Endothelial cell (in vitro differentiated cells): ENCODE measurements around the gene DLGAP1. TPM values are rescaled to one million over a fixed set of nuclear protein-coding genes. Genes with fewer than 3 reads are reported as not detected.

Source experiments
- DNase-seq: peaks from one replicate; pipeline ENCODE4 v3.0.0; 2021; ENCODE audit warnings: low spot score
- H3K27ac Mint-ChIP-seq: one replicate; pipeline ENCODE4 v1.8.0; 2021; ENCODE audit warnings: mixed read lengths, inconsistent platforms; ENCODE audit not compliant: unreplicated experiment
- H3K27me3 Mint-ChIP-seq: one replicate; pipeline ENCODE4 v1.8.0; 2021; ENCODE audit warnings: mild to moderate bottlenecking, moderate library complexity, mixed read lengths, inconsistent platforms; ENCODE audit not compliant: unreplicated experiment
- H3K36me3 Mint-ChIP-seq: one replicate; pipeline ENCODE4 v1.8.0; 2021; ENCODE audit warnings: mild to moderate bottlenecking, low read depth, mixed read lengths, inconsistent platforms; ENCODE audit not compliant: unreplicated experiment
- H3K4me1 Mint-ChIP-seq: one replicate; pipeline ENCODE4 v1.8.0; 2021; ENCODE audit warnings: mild to moderate bottlenecking, mixed read lengths, inconsistent platforms; ENCODE audit not compliant: unreplicated experiment
- H3K4me3 Mint-ChIP-seq: one replicate; pipeline ENCODE4 v1.8.0; 2021; ENCODE audit warnings: mild to moderate bottlenecking, mixed read lengths, inconsistent platforms; ENCODE audit not compliant: unreplicated experiment
- H3K9me3 Mint-ChIP-seq: one replicate; pipeline ENCODE4 v1.8.0; 2021; ENCODE audit warnings: mixed read lengths, inconsistent platforms; ENCODE audit not compliant: unreplicated experiment
- total RNA-seq: library from RNA; stranded (reverse); fragmentation: NEBNext Ultra II Directional; extraction: Animal tissue kit (Norgen Biotek cat#: 25700); gene quantifications from one replicate; pipeline ENCODE4 v1.2.1, GENCODE V29; 2021; ENCODE audit not compliant: unreplicated experiment
- TF ChIP-seq, protein P1 (sequence below): fragments of 200-600 bp; sonication (generic); IDR thresholded peaks from one replicate; pipeline ENCODE4 v1.5.0; 2021; ENCODE audit warnings: antibody characterized with exemption; ENCODE audit not compliant: unreplicated experiment

Gene DLGAP1
- total RNA-seq, 1 donor from 2014 or later: 1.8 TPM

DNA sequence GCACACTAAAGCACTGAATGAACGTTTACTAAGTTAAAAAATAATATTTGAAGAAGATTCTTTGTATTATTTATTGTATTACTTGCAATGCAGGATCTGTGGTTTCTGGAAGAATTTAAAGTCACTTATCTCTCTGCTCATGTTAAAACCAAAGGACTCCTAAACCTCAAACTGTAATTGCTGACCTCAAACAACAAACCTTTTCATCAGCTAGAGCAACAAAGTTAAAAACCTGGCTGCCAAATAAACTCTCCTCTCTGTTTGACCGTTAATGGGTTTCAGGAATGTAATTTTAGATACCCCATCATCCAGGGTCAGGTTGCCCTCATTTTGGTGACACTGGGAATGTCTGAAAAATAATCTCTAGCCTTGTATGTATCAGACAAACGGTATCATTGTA lies 766.0 kb downstream of the DLGAP1 start:
- DNase-seq: no peak

DNA sequence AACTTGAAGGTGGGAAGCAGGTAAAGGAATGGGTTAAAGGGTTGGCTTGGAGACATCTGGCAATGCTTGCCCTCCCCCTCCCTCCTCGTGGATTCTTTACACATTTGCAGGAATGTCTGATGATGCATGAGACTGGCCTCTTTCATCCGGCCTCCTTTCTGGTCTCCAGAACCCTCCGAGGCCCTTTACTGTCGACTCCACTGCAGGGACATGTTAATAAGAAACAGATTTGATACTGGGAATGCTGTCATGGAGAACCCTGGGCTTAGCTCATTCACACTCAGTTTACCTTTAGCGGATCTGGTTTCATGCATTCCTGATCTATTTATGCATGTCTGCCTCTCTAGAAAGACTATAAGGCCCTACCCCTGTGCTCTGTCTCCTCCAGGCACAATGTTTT lies 766.4 kb downstream of the DLGAP1 start:
- Mint-ChIP-seq H3K4me3 (no peak overlapping the region), H3K36me3 (no peaks in the 10 kb centered on the region), H3K4me1 (no peaks in the 10 kb centered on the region), H3K27me3 (peaks cover 1% of the 10 kb centered on the region), H3K27ac (no peak overlapping the region), H3K9me3 (no peaks in the 10 kb centered on the region)
- TF ChIP-seq, protein P1, sequence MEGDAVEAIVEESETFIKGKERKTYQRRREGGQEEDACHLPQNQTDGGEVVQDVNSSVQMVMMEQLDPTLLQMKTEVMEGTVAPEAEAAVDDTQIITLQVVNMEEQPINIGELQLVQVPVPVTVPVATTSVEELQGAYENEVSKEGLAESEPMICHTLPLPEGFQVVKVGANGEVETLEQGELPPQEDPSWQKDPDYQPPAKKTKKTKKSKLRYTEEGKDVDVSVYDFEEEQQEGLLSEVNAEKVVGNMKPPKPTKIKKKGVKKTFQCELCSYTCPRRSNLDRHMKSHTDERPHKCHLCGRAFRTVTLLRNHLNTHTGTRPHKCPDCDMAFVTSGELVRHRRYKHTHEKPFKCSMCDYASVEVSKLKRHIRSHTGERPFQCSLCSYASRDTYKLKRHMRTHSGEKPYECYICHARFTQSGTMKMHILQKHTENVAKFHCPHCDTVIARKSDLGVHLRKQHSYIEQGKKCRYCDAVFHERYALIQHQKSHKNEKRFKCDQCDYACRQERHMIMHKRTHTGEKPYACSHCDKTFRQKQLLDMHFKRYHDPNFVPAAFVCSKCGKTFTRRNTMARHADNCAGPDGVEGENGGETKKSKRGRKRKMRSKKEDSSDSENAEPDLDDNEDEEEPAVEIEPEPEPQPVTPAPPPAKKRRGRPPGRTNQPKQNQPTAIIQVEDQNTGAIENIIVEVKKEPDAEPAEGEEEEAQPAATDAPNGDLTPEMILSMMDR: no peak
- no peak for DNase-seq

More for the DNA sequence above, 766.0 kb downstream of the DLGAP1 start:
- H3K27me3 Mint-ChIP-seq: peaks cover 1% of the 10 kb centered on the region
- H3K4me1 Mint-ChIP-seq: no peaks in the 10 kb centered on the region
- no peak overlapping the region for H3K4me3 Mint-ChIP-seq
- H3K36me3 Mint-ChIP-seq: no peaks in the 10 kb centered on the region
- no peaks in the 10 kb centered on the region for H3K9me3 Mint-ChIP-seq
- H3K27ac Mint-ChIP-seq: no peak overlapping the region
- TF ChIP-seq, protein P1: no peak

DNA sequence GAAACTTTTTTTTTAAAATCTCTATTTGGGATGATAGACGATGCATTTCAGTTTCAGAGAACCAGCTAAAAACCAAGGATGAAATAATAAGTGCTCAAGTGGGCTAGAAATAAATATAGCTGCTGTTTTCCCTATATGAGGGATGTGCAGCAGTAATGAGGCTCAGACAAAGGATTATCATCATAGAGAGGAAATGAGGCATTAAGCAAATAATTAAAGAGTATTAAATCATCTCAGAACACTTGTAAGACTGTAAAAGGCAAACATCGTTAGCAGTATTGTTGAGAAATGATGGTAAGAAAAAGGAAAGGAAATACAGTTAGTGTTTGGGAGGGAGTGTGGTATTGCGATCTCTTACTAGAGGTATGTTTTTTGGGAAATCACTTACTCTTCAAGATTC lies 771.6 kb downstream of the DLGAP1 start:
- H3K36me3 Mint-ChIP-seq: no peaks in the 10 kb centered on the region
- no peaks in the 10 kb centered on the region for H3K4me1 Mint-ChIP-seq
- TF ChIP-seq, protein P1: no peak
- no peak overlapping the region for H3K4me3 Mint-ChIP-seq
- H3K27ac Mint-ChIP-seq: no peak overlapping the region
- no peak for DNase-seq
- H3K9me3 Mint-ChIP-seq: peaks cover 9% of the 10 kb centered on the region
- H3K27me3 Mint-ChIP-seq: no peaks in the 10 kb centered on the region

DNA sequence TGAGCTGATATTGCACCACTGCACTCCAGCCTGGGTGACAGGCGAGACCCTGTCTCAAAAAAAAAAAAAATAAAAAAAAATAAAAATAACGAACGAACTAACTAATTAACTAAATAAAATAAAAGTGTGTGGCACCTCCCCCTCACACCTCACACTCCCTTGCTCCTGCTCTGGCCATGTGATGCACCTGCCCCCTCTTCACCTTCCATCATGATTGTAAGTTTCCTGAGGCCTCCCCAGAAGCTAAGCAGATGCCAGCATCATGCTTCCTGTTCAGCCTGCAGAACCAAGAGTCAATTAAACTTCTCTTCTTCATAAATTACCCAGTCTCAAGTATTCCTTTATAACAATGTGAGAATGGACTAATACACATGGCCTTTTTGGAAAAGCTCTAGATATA lies 773.0 kb downstream of the DLGAP1 start:
- H3K27me3 Mint-ChIP-seq: no peaks in the 10 kb centered on the region
- TF ChIP-seq, protein P1: no peak
- peaks cover 9% of the 10 kb centered on the region for H3K9me3 Mint-ChIP-seq
- no peaks in the 10 kb centered on the region for H3K36me3 Mint-ChIP-seq
- no peak for DNase-seq
- H3K4me3 Mint-ChIP-seq: no peak overlapping the region
- no peak overlapping the region for H3K27ac Mint-ChIP-seq
- H3K4me1 Mint-ChIP-seq: no peaks in the 10 kb centered on the region

DNA sequence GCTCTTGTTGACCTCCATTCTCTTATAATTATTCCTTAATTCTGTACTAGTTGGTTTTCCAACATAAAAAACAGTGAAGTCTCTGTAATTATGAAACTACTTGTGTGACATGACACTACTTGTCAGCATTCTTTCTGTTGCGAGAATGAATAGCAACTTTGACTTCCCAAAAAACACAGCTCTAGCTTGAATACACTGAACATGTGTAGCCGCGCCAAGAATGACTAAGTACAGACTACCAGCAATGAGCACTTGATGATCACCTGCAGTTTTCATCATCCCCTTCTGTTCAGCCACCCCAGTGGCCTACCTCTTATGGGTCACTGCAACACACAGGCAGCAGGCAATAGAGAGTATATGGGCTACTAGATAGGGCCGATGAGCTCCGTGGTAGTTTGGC lies 775.9 kb downstream of the DLGAP1 start:
- Mint-ChIP-seq H3K4me1 (no peaks in the 10 kb centered on the region), H3K36me3 (no peaks in the 10 kb centered on the region), H3K4me3 (no peak overlapping the region), H3K9me3 (peaks cover 9% of the 10 kb centered on the region), H3K27me3 (peaks cover 2% of the 10 kb centered on the region), H3K27ac (no peak overlapping the region)
- TF ChIP-seq, protein P1: no peak
- DNase-seq: no peak
